ENCODE results near the gene LRRC3C.

- TF ChIP-seq CTCF (IDR thresholded peaks at IDR 0.05) (no peak), POLR2AphosphoS5 (IDR thresholded peaks at IDR 0.05) (no peak), POLR2A (IDR thresholded peaks at IDR 0.05) (no peak)
Measured at GRCh38 chr17:39966771-39967170, 39.2 kb downstream of the LRRC3C start.
